ENCODE results near the gene CFAP410.

Gene CFAP410

DNA sequence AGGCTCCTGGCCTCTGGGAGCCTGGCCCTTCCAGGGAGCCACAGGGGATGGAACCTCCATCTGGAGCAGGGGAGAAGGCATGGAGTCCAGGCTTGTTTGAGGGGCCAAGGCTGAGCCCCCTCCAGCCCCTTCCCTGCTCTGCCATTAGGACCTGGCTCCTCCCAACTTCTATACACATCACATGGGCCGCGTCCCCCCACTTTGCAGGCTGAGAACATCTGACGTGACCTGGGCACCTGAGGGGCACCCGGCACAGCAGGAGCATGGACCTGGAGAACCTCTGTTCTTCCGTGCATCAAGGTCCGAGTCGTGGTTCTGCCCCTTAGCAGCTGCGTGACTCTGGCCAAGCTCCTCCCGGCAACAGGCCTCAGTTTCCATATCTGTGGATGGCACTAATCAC lies 57.4 kb downstream of the CFAP410 start:
- Histone ChIP-seq H3K9me3 (replicated peaks in 1 of 2; ENCODE audit: control insufficient read depth in 2 of 2, insufficient read depth in 1 of 2, low read depth in 1 of 2, low read length in 2 of 2) (no peaks in the 10 kb centered on the region), H4K91ac (ENCODE audit: low read depth, low read length, poor library complexity) (no peak overlapping the region), H3K27ac (replicated peaks; ENCODE audit: low read length) (no peak overlapping the region), H3K36me3 (replicated peaks in 1 of 2; ENCODE audit: control insufficient read depth in 2 of 2, insufficient read depth in 2 of 2, low read length in 2 of 2) (no peaks in the 10 kb centered on the region), H2BK15ac (ENCODE audit: low read length) (peak overlapping the region; percentile 71), H2AFZ (ENCODE audit: low read length) (no peak overlapping the region), H2AK5ac (ENCODE audit: low read depth, low read length) (peak overlapping the region; percentile 41), H4K8ac (ENCODE audit: low read depth, low read length) (no peak overlapping the region), H3K79me1 (ENCODE audit: low read depth, low read length) (no peaks in the 10 kb centered on the region), H3K4me3 (ENCODE audit: low read length in 2 of 2) (peak overlapping the region in 1 of 2 donors; percentile 30), H3K18ac (ENCODE audit: low read length) (peak overlapping the region; percentile 92), H3K4me1 (ENCODE audit: control insufficient read depth in 2 of 2, insufficient read depth in 1 of 2, low read depth in 1 of 2, low read length in 2 of 2) (peaks cover 5 to 11% of the 10 kb centered on the region in 2 donors), H2BK5ac (ENCODE audit: low read length) (no peak overlapping the region), H2BK12ac (ENCODE audit: low read length) (no peak overlapping the region), H3K4ac (ENCODE audit: low read length) (peak overlapping the region; percentile 32), H3K23ac (ENCODE audit: low read depth, low read length, poor library complexity) (no peak overlapping the region), H3K4me2 (ENCODE audit: insufficient read depth, low read length, poor library complexity, severe bottlenecking) (no peak overlapping the region), H2BK120ac (ENCODE audit: low read depth, low read length) (peak overlapping the region; percentile 2), H3K9ac (ENCODE audit: low read depth, low read length, poor library complexity) (no peak overlapping the region), H3K14ac (ENCODE audit: low read length) (peak overlapping the region; percentile 5), H3K27me3 (ENCODE audit: control insufficient read depth in 3 of 3, insufficient read depth in 3 of 3, low read depth in 1 of 3, low read length in 3 of 3) (peaks cover 2 to 47% (median 33%) of the 10 kb centered on the region in 3 experiments)
- DNase-seq (ENCODE audit: low spot score) = no peak
- WGBS, 2 donors (ENCODE audit: extremely low coverage in 2 of 2, insufficient read length in 2 of 2, insufficient replicate concordance in 1 of 2) = no CpG with 5 or more reads among the region's 9 CpGs

DNA sequence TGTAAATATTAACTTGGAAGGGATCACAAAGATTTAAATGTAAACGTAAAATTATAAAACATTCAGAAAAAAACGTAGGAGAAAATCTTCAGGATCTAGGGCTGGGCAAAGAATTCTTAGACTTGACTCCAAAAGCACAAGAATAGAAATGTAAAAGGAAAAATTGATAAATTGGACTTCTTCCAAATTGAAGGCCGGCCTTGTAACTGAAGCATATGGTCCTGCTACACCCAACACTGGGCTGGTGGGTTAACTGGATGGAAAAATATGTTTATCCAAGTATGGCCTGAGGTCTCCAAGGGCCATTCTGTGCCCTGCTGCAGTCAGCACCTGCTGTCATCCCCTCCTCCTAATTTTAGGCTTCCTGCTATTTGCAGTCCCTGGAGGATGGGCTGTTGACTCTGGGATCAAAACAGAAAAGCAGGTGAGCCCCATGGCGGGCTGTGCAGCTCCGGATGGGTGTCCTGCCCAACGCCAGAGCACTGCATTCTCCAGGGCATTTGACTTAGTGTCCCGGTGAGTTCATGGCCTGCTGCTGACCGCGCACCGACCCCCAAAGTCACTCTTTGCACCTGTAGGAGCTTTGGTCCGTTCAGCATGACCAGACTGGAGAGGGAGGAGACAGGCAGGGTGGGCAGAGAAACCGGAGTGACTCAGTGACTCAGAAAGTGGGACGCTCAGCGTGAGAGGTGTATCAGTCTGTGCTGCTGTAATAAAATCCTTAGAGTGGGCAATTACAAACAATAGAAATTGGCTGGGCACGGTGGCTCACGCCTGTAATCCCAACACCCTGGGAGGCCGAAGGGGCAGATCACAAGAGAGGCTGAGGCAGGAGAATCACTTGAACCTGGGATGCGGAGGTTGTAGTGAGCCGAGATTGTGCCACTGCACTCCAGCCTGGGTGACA lies 59.6 kb downstream of the CFAP410 start:
- Histone ChIP-seq H4K8ac (ENCODE audit: low read depth, low read length) (no peak overlapping the region), H3K36me3 (replicated peaks in 1 of 2; ENCODE audit: control insufficient read depth in 2 of 2, insufficient read depth in 2 of 2, low read length in 2 of 2) (no peaks in the 10 kb centered on the region), H4K91ac (ENCODE audit: low read depth, low read length, poor library complexity) (no peak overlapping the region), H2BK120ac (ENCODE audit: low read depth, low read length) (no peak overlapping the region), H2AK5ac (ENCODE audit: low read depth, low read length) (no peak overlapping the region), H3K4me2 (ENCODE audit: insufficient read depth, low read length, poor library complexity, severe bottlenecking) (no peak overlapping the region), H3K18ac (ENCODE audit: low read length) (no peak overlapping the region), H3K14ac (ENCODE audit: low read length) (no peak overlapping the region), H3K9me3 (replicated peaks in 1 of 2; ENCODE audit: control insufficient read depth in 2 of 2, insufficient read depth in 1 of 2, low read depth in 1 of 2, low read length in 2 of 2) (no peaks in the 10 kb centered on the region), H3K23ac (ENCODE audit: low read depth, low read length, poor library complexity) (no peak overlapping the region), H2BK12ac (ENCODE audit: low read length) (no peak overlapping the region), H2AFZ (ENCODE audit: low read length) (no peak overlapping the region), H2BK5ac (ENCODE audit: low read length) (no peak overlapping the region), H3K4me3 (ENCODE audit: low read length in 2 of 2) (no peak overlapping the region), H3K9ac (ENCODE audit: low read depth, low read length, poor library complexity) (no peak overlapping the region), H3K27ac (replicated peaks; ENCODE audit: low read length) (no peak overlapping the region), H3K4ac (ENCODE audit: low read length) (no peak overlapping the region), H3K4me1 (ENCODE audit: control insufficient read depth in 2 of 2, insufficient read depth in 1 of 2, low read depth in 1 of 2, low read length in 2 of 2) (peaks cover 5% of the 10 kb centered on the region in 2 donors), H3K79me1 (ENCODE audit: low read depth, low read length) (no peaks in the 10 kb centered on the region), H3K27me3 (ENCODE audit: control insufficient read depth in 3 of 3, insufficient read depth in 3 of 3, low read depth in 1 of 3, low read length in 3 of 3) (peaks cover 0 to 30% (median 14%) of the 10 kb centered on the region in 3 experiments), H2BK15ac (ENCODE audit: low read length) (no peak overlapping the region)
- no CpG with 5 or more reads among the region's 19 CpGs for WGBS, 2 donors (ENCODE audit: extremely low coverage in 2 of 2, insufficient read length in 2 of 2, insufficient replicate concordance in 1 of 2)
- no peak for DNase-seq (ENCODE audit: low spot score)

Measured in neuronal stem cell (in vitro differentiated cells).